DOHH2 (cell line): ENCODE results near the gene EPS8L2.

Experiments
- EZH2phosphoT487 ChIP-seq: fragments of 200-600 bp; sonication (generic); IDR thresholded peaks from 2 replicates; pipeline ENCODE4 v1.6.1; 2017; ENCODE audit warnings: borderline replicate concordance, mild to moderate bottlenecking, antibody characterized with exemption, low read length, moderate library complexity, mixed read lengths
- TF ChIP-seq, protein P1 (sequence below): fragments of 200-600 bp; sonication (generic); IDR thresholded peaks from one replicate; pipeline ENCODE4 v1.5.1; 2014; ENCODE audit warnings: antibody characterized with exemption, mild to moderate bottlenecking, low read depth, low read length; ENCODE audit not compliant: poor library complexity, severe bottlenecking

DNA sequence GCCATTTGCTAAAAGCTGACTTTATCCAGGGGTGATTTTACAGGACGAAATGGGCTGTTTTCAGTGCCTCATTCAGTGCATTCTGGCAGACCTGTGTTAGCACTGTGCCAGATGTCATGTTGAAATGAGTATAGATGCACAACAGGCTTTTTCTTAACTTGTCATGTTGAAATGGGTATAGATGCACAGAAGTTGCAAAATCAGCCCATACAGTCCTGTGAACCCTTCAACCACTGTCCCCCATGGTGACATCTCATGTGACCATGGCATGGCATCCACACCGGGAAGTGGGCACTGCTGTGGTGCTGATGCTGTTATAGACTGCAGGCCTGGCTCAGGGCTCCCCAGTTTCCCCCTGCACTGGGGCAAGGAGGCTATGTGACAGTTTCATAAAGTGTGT is 43.7 kb downstream of the EPS8L2 start:
- TF ChIP-seq, protein P1, sequence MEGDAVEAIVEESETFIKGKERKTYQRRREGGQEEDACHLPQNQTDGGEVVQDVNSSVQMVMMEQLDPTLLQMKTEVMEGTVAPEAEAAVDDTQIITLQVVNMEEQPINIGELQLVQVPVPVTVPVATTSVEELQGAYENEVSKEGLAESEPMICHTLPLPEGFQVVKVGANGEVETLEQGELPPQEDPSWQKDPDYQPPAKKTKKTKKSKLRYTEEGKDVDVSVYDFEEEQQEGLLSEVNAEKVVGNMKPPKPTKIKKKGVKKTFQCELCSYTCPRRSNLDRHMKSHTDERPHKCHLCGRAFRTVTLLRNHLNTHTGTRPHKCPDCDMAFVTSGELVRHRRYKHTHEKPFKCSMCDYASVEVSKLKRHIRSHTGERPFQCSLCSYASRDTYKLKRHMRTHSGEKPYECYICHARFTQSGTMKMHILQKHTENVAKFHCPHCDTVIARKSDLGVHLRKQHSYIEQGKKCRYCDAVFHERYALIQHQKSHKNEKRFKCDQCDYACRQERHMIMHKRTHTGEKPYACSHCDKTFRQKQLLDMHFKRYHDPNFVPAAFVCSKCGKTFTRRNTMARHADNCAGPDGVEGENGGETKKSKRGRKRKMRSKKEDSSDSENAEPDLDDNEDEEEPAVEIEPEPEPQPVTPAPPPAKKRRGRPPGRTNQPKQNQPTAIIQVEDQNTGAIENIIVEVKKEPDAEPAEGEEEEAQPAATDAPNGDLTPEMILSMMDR, result no peak
- TF ChIP-seq EZH2phosphoT487, result no peak
